GM18909 (cell line): ENCODE measurements around the gene RBM47.
"Not testable (repeated sequence)": the region's sequence is repeated elsewhere in the genome, so short reads cannot be mapped to it uniquely, and the experiment has no call there.

Experiments used
- ATAC-seq: cut with Tn5 transposase; IDR thresholded peaks from one replicate; pipeline ENCODE4 v1.9.1; 2021; ENCODE audit warnings: mild to moderate bottlenecking; ENCODE audit not compliant: unreplicated experiment, poor library complexity

Gene RBM47

GRCh38 chr4:40461062-40461461 is 168.6 kb downstream of the RBM47 start:
- ATAC-seq = no peak

GRCh38 chr4:40458683-40459082 is 171.0 kb downstream of the RBM47 start:
- ATAC-seq = no peak

DNA sequence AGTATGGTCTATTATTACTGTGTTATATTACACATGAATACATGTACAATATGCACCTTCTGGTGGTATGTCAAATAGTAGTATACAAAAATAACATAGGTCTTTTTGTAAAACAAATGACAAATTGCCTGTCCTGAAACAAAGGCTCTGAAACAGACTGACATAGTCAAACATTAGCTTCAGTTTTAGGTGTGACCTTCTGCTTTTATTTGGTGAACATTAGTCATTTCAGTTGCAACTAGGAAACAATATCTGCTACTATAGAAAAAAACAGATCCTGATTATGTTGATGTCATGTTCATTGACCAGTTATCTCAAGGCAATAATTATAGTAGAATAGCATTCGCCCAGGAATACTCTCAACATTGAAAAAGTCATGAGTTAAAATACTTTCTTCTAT is 171.6 kb downstream of the RBM47 start:
- ATAC-seq = no peak

GRCh38 chr4:40455340-40455902 is 174.2 kb downstream of the RBM47 start:
- no peak for ATAC-seq

DNA sequence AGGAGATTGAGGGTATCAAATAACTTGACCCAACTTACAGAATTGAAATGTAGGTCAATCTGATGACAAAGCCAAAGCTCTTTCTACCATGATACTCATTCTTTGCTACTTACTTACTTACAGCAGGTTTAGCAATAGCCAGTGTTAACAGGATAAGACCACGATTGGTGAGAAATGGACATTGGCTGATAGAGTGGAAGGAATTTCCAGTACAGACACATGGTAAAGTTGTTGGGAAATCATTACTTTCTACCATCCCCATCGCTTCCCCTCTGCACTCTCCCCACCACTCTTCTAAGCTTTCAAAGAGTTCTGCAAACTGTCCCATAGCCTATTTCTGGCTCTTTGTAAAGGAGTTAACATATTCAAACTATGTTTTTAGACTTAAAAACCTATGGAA is 174.8 kb downstream of the RBM47 start:
- no peak for ATAC-seq

DNA sequence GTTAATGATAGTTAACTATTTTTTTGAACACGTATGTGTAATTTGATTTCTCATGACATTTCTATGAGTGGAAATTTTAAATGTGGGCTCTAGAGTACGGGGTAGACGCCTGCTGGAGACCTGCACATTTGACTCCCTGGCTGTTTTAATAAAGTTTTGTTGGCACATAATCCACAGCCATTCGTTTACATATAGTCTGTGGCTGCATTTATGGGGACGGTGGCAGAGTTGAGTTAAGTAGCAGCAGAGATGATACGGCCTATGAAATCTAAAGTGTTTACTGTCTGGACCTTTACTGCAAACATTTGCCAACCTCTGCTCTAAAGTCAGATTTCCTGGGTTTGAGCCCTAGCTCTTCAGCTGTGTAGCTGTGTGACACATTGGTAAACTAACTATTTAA is 175.8 kb downstream of the RBM47 start:
- ATAC-seq = no peak

GRCh38 chr4:40448875-40449274 is 180.8 kb downstream of the RBM47 start:
- no peak for ATAC-seq

GRCh38 chr4:40446839-40447238 is 182.8 kb downstream of the RBM47 start:
- no peak for ATAC-seq

GRCh38 chr4:40446261-40446750 is 183.4 kb downstream of the RBM47 start:
- not testable (repeated sequence) for ATAC-seq

DNA sequence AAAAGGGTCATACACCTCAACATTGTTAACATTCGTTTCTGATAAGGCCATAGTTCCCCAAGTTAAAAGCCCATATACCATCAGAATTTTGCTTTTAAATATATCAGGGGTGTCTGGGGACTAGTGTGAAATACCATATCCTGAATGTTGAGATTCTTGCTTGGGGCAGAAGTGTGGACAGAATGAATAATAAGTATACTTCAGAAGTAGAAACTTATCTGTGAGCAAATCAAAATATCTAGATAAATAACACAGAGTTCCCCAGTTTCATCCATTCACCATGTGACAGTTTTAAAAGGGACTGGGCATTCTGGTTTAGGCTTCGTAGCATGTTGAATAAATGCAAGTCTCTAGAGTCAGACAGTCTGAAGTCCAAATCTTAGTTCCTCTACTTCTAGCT is 184.0 kb downstream of the RBM47 start:
- ATAC-seq = no peak

GRCh38 chr4:40441430-40441829 is 188.2 kb downstream of the RBM47 start:
- no peak for ATAC-seq

GRCh38 chr4:40439519-40439918 is 190.1 kb downstream of the RBM47 start:
- ATAC-seq = no peak

DNA sequence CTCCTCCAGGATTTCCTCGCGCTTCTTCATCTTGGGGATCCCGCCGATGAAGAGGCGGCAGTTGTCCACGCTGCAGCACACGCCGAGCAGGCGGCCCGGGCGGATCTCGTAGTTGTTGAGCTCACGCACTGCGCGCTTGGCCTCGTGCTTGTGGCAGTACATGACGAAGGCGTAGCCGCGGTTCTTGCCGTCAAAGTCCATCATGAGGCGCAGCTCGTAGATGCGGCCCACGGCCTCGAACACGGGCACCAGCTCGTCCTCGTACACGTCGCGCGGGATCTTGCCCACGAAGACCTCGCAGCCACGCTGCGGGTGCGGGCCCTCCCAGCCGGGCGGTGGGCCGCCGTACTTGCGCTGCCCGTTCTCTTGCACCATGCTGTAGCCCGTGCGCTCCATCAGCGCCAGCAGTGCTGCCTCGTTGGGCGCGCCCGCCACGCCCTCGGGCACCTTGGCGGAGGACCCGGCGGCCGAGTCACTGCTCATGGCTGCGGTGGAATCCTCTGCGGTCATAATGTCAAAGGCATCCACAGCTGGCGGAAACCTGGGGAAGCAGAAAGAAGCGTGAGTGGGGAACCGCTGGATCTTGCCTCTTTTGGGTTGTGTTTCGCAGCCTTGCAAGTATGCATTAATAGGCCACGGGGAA is 191.2 kb downstream of the RBM47 start:
- ATAC-seq = no peak

GRCh38 chr4:40437741-40438383 is 191.8 kb downstream of the RBM47 start:
- no peak for ATAC-seq

- not testable (repeated sequence) for ATAC-seq
These were observed 194.4 kb downstream of the RBM47 start for GRCh38 chr4:40435306-40435705.

- no peak for ATAC-seq
These were observed 195.5 kb downstream of the RBM47 start for GRCh38 chr4:40434126-40434687.

DNA sequence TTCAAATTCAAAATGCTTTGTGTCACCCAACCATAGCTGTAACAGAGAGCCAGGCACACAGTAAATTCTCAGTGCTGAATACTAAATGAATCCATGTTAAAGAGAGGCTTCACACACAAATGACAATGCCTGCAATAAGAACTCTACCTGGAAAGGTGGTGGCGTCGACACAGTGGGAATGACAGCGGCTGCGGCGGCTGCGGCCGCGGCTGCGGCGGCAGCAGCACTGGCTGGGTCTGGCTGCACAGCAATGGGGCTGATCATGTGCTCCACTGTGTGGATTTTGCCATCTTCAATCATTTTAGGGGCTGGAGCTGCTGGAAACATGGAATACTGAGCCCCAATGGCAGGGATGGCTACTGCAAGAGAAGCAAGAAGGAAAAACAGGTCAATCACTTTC is 197.2 kb downstream of the RBM47 start:
- no peak for ATAC-seq

DNA sequence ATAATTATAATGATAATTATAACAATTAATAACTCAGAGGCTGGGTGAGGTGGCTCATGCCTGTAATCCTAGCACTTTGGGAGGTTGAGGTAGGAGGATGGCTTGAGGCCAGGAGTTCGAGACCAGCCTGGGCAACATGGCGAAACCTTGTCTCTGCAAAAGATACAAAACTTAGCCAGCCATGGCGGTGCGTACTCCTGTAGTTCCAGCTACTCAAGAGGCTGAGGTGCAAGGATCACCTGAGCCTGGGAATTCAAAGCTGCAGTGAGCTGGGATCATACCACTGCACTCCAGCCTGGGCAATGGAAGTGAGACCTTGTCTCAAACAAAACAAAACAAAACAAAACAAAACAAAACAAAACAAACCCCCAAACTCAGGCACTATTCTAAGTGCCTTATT is 201.8 kb downstream of the RBM47 start:
- not testable (repeated sequence) for ATAC-seq

GRCh38 chr4:40427128-40427527 is 202.5 kb downstream of the RBM47 start:
- no peak for ATAC-seq

GRCh38 chr4:40425799-40426574 is 203.7 kb downstream of the RBM47 start:
- ATAC-seq = no peak

- no peak for ATAC-seq
These were observed 205.9 kb downstream of the RBM47 start for GRCh38 chr4:40423735-40424134.
